Large intestine (tissue), 3 donors: ENCODE results near the gene ALPL. TPM values are rescaled to one million over a fixed set of nuclear protein-coding genes. Genes with fewer than 3 reads are reported as not detected.

Source experiments
- DNase-seq, 2 donors: peaks; one replicate each; pipeline versions ENCODE4 v3.0.0 to v3.0.0-alpha.2; 2013
- H3K27ac ChIP-seq: one replicate; pipeline ENCODE4 v1.5.1; 2013; ENCODE audit warnings: low read length
- H3K27me3 ChIP-seq: 2 replicates; pipeline ENCODE4 v1.6.1; 2013; ENCODE audit warnings: low read length; ENCODE audit not compliant: control insufficient read depth, insufficient read depth
- H3K36me3 ChIP-seq: 2 replicates; pipeline ENCODE4 v1.6.1; 2013; ENCODE audit warnings: low read length; ENCODE audit not compliant: control insufficient read depth, insufficient read depth
- H3K4me1 ChIP-seq: one replicate; pipeline ENCODE4 v1.6.1; 2013; ENCODE audit warnings: low read length; ENCODE audit not compliant: control insufficient read depth, insufficient read depth
- H3K4me3 ChIP-seq: one replicate; pipeline ENCODE4 v1.5.1; 2013; ENCODE audit warnings: low read length
- H3K9me3 ChIP-seq: one replicate; pipeline ENCODE4 v1.6.1; 2013; ENCODE audit warnings: mild to moderate bottlenecking, low read depth, low read length, moderate library complexity; ENCODE audit not compliant: control insufficient read depth
- WGBS: methylation state at CpG from one replicate; pipeline ENCODE4 v1.1.5; 2013; ENCODE audit warnings: low lambda C conversion rate; ENCODE audit not compliant: insufficient coverage; 5-methylcytosine and 5-hydroxymethylcytosine counted together
- polyA plus RNA-seq: library from polyadenylated mRNA; unstranded; fragments of 120-200 nt; gene quantifications from one replicate; pipeline ENCODE4 v1.2.1, GENCODE V29; 2013

ALPL gene
- polyA plus RNA-seq, 1 donor: 1.5 TPM

- H3K9me3 ChIP-seq: no peaks in the 10 kb centered on the region
- no peak for DNase-seq
- no CpG with 5 or more reads among the region's 5 CpGs for WGBS
- H3K36me3 ChIP-seq: no peaks in the 10 kb centered on the region
- peaks cover 4% of the 10 kb centered on the region for H3K27me3 ChIP-seq
- H3K4me1 ChIP-seq: no peaks in the 10 kb centered on the region
- no peak overlapping the region for H3K4me3 ChIP-seq
- H3K27ac ChIP-seq: no peak overlapping the region
Observed at GRCh38 chr1:21531241-21531640, 22.0 kb downstream of the ALPL start.

GRCh38 chr1:21532496-21532895, 23.3 kb downstream of the ALPL start:
- no peak for DNase-seq
- Histone ChIP-seq H3K27ac (no peak overlapping the region), H3K9me3 (no peaks in the 10 kb centered on the region), H3K4me1 (no peaks in the 10 kb centered on the region), H3K36me3 (no peaks in the 10 kb centered on the region), H3K4me3 (no peak overlapping the region), H3K27me3 (peaks cover 5% of the 10 kb centered on the region)
- WGBS: no CpG with 5 or more reads among the region's 3 CpGs

GRCh38 chr1:21532992-21533534, 23.8 kb downstream of the ALPL start:
- H3K27ac ChIP-seq: no peak overlapping the region
- WGBS: no CpG with 5 or more reads among the region's 4 CpGs
- no peak for DNase-seq
- H3K4me3 ChIP-seq: no peak overlapping the region
- H3K9me3 ChIP-seq: no peaks in the 10 kb centered on the region
- H3K4me1 ChIP-seq: peaks cover 2% of the 10 kb centered on the region
- H3K27me3 ChIP-seq: peaks cover 9% of the 10 kb centered on the region
- H3K36me3 ChIP-seq: no peaks in the 10 kb centered on the region

- Histone ChIP-seq H3K4me3 (no peak overlapping the region), H3K27me3 (peaks cover 14% of the 10 kb centered on the region), H3K36me3 (no peaks in the 10 kb centered on the region), H3K9me3 (no peaks in the 10 kb centered on the region), H3K27ac (no peak overlapping the region), H3K4me1 (peaks cover 7% of the 10 kb centered on the region)
- no peak for DNase-seq
- WGBS: no CpG with 5 or more reads among the region's 5 CpGs
Observed at GRCh38 chr1:21534146-21534545, 24.9 kb downstream of the ALPL start.

GRCh38 chr1:21534674-21535378, 25.6 kb downstream of the ALPL start:
- H3K4me1 ChIP-seq: peaks cover 7% of the 10 kb centered on the region
- DNase-seq: peak in 1 of 2 donors; percentile 38
- no peaks in the 10 kb centered on the region for H3K36me3 ChIP-seq
- H3K27ac ChIP-seq: no peak overlapping the region
- 0% methylated on average over 4 of the region's 11 CpGs for WGBS
- no peaks in the 10 kb centered on the region for H3K9me3 ChIP-seq
- no peak overlapping the region for H3K4me3 ChIP-seq
- H3K27me3 ChIP-seq: peaks cover 14% of the 10 kb centered on the region

- Histone ChIP-seq H3K36me3 (no peaks in the 10 kb centered on the region), H3K27me3 (peaks cover 14% of the 10 kb centered on the region), H3K4me1 (peaks cover 7% of the 10 kb centered on the region), H3K9me3 (no peaks in the 10 kb centered on the region), H3K4me3 (no peak overlapping the region), H3K27ac (no peak overlapping the region)
- no peak for DNase-seq
- WGBS: no CpG with 5 or more reads among the region's 2 CpGs
Observed at GRCh38 chr1:21536218-21536617, 27.0 kb downstream of the ALPL start.

- Histone ChIP-seq H3K27me3 (peaks cover 10% of the 10 kb centered on the region), H3K9me3 (no peaks in the 10 kb centered on the region), H3K27ac (no peak overlapping the region), H3K4me3 (no peak overlapping the region), H3K4me1 (peaks cover 7% of the 10 kb centered on the region), H3K36me3 (no peaks in the 10 kb centered on the region)
- no peak for DNase-seq
- WGBS: no CpG with 5 or more reads among the region's 12 CpGs
Observed at GRCh38 chr1:21537511-21537931, 28.3 kb downstream of the ALPL start.

- DNase-seq: peak in 1 of 2 donors; percentile 28
- 60% methylated on average over 2 of the region's 27 CpGs for WGBS
- Histone ChIP-seq H3K36me3 (no peaks in the 10 kb centered on the region), H3K27ac (no peak overlapping the region), H3K27me3 (peaks cover 10% of the 10 kb centered on the region), H3K4me1 (peaks cover 7% of the 10 kb centered on the region), H3K4me3 (no peak overlapping the region), H3K9me3 (no peaks in the 10 kb centered on the region)
Observed at GRCh38 chr1:21537932-21538630, 28.9 kb downstream of the ALPL start.

GRCh38 chr1:21539933-21540332, 30.7 kb downstream of the ALPL start:
- H3K27ac ChIP-seq: no peak overlapping the region
- no CpG with 5 or more reads among the region's 13 CpGs for WGBS
- no peak for DNase-seq
- no peak overlapping the region for H3K4me3 ChIP-seq
- H3K36me3 ChIP-seq: no peaks in the 10 kb centered on the region
- peaks cover 7% of the 10 kb centered on the region for H3K4me1 ChIP-seq
- no peaks in the 10 kb centered on the region for H3K9me3 ChIP-seq
- peaks cover 10% of the 10 kb centered on the region for H3K27me3 ChIP-seq

- WGBS: no CpG with 5 or more reads among the region's 6 CpGs
- Histone ChIP-seq H3K9me3 (no peaks in the 10 kb centered on the region), H3K36me3 (no peaks in the 10 kb centered on the region), H3K4me3 (no peak overlapping the region), H3K27me3 (peaks cover 10% of the 10 kb centered on the region), H3K27ac (no peak overlapping the region), H3K4me1 (peaks cover 7% of the 10 kb centered on the region)
- DNase-seq: no peak
Observed at GRCh38 chr1:21541329-21541728, 32.1 kb downstream of the ALPL start.
